ENCODE measurements around the gene MAGI1.
"Not testable (repeated sequence)": the region's sequence is repeated elsewhere in the genome, so short reads cannot be mapped to it uniquely, and the experiment has no call there.

Gene MAGI1

DNA sequence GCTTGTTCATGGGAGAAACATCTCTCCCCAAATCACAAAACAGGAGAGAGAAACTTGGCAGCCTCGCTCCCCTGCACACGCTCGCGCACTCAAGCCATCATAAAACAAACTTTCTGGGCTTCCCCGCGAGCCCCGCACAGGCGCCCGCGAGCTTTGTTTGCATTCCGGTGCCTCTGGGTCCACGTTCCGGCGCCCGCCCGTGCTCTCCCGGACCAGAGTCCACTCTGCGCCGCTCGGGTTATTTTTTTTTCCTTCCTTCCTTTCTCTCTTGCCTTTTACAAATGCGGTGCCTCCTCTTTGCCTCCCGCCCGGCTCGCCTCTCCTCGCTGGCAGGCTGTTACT is 363 bp downstream of the MAGI1 start:
- no peak for DNase-seq

DNA sequence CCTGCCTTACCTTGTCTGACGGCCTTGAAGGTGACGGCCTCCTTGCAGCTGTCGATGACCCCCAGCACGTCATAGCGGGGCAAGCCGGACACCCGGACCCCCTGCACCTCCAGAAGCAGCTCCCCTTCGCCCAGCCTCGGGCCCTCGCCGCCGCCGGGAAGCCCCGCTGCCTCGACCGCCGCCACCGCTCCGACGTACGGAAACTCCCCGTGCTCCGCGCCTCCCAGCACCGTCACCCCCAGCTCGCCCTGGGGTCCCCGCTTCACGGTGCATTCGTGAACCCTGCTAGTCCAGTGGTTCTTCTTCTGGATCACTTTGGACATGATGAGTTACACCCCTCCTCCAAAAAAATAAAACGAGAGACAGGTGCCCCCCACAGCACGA is 740 bp downstream of the MAGI1 start:
- no peak for DNase-seq

- no peak for DNase-seq
These were observed 1.3 kb downstream of the MAGI1 start for GRCh38 chr3:66037330-66037985.

GRCh38 chr3:66036586-66037148 is 2.1 kb downstream of the MAGI1 start:
- no peak for DNase-seq

GRCh38 chr3:66035763-66036477 is 2.8 kb downstream of the MAGI1 start:
- DNase-seq, result no peak

DNA sequence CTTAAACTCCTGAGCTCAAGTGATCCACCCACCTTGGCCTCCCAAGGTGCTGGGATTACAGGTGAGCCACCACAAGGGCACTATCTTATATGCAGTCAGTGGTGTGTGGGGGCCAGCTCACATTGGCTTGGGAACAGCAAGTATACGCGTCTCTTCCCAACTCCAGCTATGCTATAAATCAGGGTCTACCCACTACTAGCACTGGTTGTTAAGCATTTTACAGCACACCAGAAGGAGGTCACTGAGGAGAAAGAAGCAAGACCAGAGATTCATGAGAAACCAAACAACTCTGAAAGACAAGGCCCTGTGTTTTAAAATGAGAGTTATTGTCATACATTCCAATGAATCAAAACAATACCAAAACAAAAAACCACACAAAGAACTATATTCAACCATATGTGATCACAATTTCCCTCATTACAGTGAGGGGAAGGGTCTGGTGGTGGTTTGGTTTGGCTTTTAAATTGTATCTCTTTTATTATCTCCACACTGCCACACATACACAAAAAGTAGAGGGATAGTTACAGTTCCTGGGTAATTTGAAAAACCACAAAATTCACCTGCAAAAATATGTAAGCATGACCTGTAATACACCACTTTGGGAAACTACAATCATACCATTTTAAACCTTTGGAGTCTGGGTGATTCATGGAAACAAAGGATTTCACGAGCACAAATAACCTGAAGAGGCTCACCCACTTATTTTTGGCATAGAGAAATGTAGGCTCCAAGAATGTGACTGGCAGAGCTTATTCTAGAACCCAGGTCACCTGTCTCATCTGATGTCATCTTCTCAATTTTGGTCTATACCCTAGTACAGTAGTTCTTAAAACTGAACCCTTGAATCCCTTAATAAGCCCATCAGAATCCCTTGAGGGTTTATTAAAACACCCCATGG is 5.2 kb downstream of the MAGI1 start:
- no peak for DNase-seq

DNA sequence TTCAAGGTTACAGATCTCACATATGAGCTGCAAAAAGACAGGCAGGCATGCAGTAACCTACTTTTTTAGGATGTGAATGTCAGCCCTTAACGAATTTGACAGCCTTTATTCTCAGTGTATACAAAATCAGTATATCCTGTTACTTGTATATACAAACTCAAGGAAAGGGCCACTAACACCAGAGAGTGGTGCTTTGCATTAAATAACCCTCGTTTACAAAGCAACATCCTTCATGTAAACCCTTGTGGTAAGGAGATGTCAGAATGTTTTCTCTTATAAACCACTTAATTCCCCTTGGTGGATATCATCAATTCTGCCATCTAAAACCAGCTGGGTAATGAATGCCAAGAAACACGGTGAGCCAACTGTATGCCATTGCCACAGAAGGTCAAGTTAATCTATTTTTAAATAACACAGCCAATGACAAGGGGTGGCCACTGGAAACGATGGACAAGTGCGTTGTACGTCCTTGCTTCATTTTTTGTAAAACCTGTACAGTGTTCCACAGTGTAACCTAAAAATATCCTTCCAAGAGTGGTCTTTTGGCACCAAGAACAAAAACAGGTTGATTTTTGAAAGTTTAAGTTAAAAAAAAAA is 7.5 kb downstream of the MAGI1 start:
- DNase-seq, result no peak

GRCh38 chr3:66029443-66029842 is 9.3 kb downstream of the MAGI1 start:
- no peak for DNase-seq

DNA sequence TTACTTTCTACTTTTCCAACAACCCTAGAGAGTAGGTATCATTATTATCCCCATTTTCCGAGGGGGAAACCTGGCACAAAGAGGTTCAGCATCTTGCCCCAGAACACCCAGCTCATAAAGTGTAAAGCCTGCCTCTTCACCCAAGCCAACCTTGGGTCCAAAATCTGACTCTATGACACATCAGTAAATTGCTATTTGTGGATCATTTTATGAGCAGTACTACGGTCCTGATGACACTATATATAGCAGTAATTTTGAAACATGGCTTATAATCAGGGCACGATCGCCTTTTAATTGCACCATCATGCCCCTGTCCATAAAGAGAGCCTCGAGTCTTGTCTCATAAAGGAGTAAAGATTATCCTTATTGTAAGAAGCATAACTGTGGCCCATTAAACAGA is 9.7 kb downstream of the MAGI1 start:
- DNase-seq, result no peak

DNA sequence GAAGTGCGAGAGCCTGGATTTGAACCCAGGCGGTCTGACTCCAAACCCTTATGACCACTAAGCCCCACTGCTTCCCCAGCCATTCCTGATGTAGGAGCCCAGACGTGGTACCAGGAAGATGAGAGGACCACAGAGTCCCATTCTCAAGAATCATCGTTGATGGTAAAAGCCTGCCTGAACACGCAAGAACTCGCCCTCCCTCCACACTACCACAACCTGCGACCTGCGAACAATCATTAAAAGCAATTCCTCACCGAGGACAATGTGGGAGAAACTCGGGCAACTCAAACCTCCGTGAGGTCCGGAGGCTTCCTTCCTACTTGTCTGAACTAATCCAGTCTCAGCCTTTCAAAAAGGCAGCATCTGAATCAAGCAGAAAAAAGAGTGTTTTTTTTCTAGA is 10.3 kb downstream of the MAGI1 start:
- DNase-seq, result no peak

- not testable (repeated sequence) for DNase-seq
These were observed 11.6 kb downstream of the MAGI1 start for GRCh38 chr3:66027099-66027498.

DNA sequence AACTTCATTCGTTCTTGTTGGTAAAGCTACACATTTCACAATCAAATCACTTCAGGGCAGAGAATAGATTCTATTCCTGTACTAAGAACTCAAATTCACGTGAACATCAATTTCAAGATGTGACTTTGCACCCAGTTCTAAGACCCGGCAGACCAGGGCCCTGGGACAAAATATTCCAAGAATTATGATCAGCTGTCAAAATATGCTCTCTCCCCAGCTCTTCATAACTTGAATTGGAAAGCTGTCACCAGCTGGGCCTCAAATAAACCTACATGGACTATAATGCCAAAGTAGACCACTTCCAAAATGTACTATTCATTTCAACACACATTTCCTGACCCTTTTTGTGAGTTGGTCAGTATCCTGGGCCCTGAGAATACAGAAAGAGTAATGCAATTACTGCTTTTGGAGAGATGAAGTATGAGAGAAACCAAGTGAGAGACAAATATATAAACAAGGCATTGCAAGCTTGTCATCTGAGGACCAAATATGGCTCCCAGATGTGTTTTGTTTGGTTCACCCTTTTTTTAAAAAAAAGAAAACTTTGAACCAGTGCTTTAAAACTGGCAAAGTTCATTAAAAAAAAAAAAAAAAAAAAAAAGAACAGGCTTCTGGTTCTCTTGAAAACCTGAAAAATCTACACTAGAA is 14.9 kb downstream of the MAGI1 start:
- DNase-seq, result no peak

GRCh38 chr3:66023229-66023628 is 15.5 kb downstream of the MAGI1 start:
- no peak for DNase-seq

GRCh38 chr3:66021731-66022131 is 17.0 kb downstream of the MAGI1 start:
- DNase-seq, result no peak

DNA sequence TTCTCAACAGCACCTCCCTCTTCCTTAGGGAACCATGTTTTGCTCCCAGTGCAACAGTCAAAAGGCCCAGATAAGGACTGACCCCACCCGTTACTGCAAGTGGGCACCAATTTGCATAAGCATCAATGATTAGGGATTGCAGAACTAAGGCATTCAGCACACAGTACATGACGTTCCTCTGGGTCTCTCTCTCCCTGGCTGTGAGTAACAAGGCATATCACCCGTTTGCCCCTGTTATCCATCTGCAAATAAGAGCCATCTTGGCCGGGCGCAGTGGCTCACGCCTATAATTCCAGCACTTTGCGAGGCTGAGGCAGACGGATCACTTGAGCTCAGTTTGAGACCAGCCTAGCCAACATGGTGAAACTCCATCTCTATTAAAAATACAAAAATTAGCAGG is 18.8 kb downstream of the MAGI1 start:
- no peak for DNase-seq

GRCh38 chr3:66018057-66019033 is 20.4 kb downstream of the MAGI1 start:
- DNase-seq, result no peak

DNA sequence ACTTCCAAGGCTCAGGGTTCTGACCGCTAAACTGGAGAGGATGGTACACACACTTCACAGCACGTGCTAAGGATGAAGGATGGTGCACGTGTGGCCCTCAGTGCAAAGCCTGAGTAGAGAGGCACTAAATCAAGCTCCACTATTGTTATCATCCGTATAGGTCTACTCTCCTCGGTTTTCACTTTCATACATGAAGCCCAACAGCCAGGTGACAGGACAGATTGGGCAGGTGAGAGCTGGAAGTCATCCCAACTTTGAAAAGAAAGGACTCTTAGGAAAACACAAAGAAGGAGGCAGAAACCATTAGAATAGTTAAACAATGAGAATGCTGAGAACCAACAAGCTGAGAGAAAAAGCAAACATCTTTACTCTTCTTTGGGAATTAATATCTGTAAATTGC is 21.1 kb downstream of the MAGI1 start:
- DNase-seq, result no peak

DNA sequence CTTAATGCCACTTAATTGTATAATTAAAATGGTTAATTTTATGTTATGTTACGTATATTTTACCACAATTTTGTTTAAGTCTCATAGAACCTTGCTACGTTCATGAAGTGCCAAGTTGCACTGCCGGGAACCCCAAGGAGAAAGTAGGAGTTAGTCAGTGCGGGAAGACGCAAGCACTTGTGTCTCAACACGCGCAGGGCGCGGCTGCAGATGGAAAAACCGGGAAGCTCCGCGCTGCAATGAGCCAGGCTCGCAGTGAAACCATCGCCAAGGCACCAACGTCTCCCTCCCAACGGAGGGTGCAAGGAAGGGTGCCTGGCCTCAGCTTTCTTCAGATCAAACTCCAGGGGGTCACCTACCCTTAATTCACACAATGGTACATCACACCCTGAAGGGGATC is 21.6 kb downstream of the MAGI1 start:
- DNase-seq, result no peak

GRCh38 chr3:66015841-66016240 is 22.9 kb downstream of the MAGI1 start:
- no peak for DNase-seq

DNA sequence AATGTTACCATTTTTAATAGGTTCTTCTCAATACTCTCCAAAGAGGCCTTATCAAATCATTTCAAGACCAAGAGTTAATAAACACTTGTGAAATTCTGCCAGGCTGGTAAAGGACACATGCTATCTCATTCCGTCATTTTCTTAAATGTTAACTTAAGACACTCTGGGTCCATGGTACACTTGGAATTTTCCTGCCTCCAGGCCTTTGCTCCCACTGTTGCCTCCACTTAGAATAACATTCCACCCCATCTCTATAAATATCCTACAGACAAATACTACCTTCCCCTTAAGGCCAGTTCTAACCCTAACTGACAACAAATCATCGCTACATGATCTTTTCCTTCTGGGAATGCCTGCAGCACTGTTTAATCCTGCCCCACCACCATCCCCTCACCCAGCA is 24.1 kb downstream of the MAGI1 start:
- DNase-seq, result no peak

- no peak for DNase-seq
These were observed 24.7 kb downstream of the MAGI1 start for GRCh38 chr3:66014056-66014455.
